ENCODE results near the gene SRCIN1. TPM values are rescaled to one million over a fixed set of nuclear protein-coding genes. Genes with fewer than 3 reads are reported as not detected.
"Not testable (repeated sequence)": the region's sequence is repeated elsewhere in the genome, so short reads cannot be mapped to it uniquely, and the experiment has no call there.

SRCIN1 gene
- total RNA-seq, 3 donors from 2014 or later: 4.2 to 10.8 (median 8.8) TPM

GRCh38 chr17:38485146-38485468 is 120.6 kb downstream of the SRCIN1 start:
- intact Hi-C loops (cut with DNase I; ENCODE audit: low total_unique reads): loop anchor here (10.0 kb wide), 1 partner anchor 60 kb away; the partner anchor contains the start of gene ARHGAP23
- Histone ChIP-seq H3K27ac (peak overlapping the region in 1 of 2 donors; percentile 32), H3K27me3 (no peaks in the 10 kb centered on the region), H3K4me3 (no peak overlapping the region), H3K36me3 (no peaks in the 10 kb centered on the region), H3K9me3 (no peaks in the 10 kb centered on the region), H3K4me1 (no peaks in the 10 kb centered on the region)
- DNase-seq (ENCODE audit: low spot score in 2 of 2): no peak
- TF ChIP-seq CTCF (IDR thresholded peaks at IDR 0.05) (no peak), POLR2AphosphoS5 (IDR thresholded peaks at IDR 0.05) (no peak), POLR2A (IDR thresholded peaks at IDR 0.05) (no peak)

GRCh38 chr17:38484242-38485145 is 121.3 kb downstream of the SRCIN1 start:
- peak; percentile 62 to 73 for DNase-seq (ENCODE audit: low spot score in 2 of 2)
- TF ChIP-seq CTCF (IDR thresholded peaks at IDR 0.05): peak; percentile 80 to 86 (median 85)
- H3K27ac ChIP-seq: peak overlapping the region; percentile 17 to 71
- H3K4me3 ChIP-seq, H3K36me3 ChIP-seq, H3K4me1 ChIP-seq, H3K27me3 ChIP-seq, H3K9me3 ChIP-seq: not testable (repeated sequence)
- intact Hi-C loops (cut with DNase I; ENCODE audit: low total_unique reads): loop anchor here (1.0 to 10.0 kb wide), 2 partner anchors 18 to 60 kb away; partner anchors contain the start of gene ARHGAP23

- H3K4me1 ChIP-seq; H3K36me3 ChIP-seq; H3K27ac ChIP-seq; DNase-seq (ENCODE audit: low spot score in 2 of 2); H3K4me3 ChIP-seq; H3K9me3 ChIP-seq; H3K27me3 ChIP-seq: not testable (repeated sequence)
- intact Hi-C loops (cut with DNase I; ENCODE audit: low total_unique reads): loop anchor here (10.0 kb wide), 1 partner anchor 58 kb away; the partner anchor contains the start of gene ARHGAP23
Measured at GRCh38 chr17:38482700-38483043, 123.1 kb downstream of the SRCIN1 start.

- not testable (repeated sequence) for H3K36me3 ChIP-seq
- intact Hi-C loops (cut with DNase I; ENCODE audit: low total_unique reads): loop anchor here (10.0 kb wide), 1 partner anchor 57 kb away; the partner anchor contains the start of gene ARHGAP23
- H3K27ac ChIP-seq: peak overlapping the region in 1 of 2 donors; percentile 32
Measured at GRCh38 chr17:38482039-38482699, 123.6 kb downstream of the SRCIN1 start.

More at GRCh38 chr17:38482039-38482699, 123.6 kb downstream of the SRCIN1 start:
- DNase-seq (ENCODE audit: low spot score in 2 of 2); H3K27me3 ChIP-seq; H3K4me3 ChIP-seq; H3K9me3 ChIP-seq; H3K4me1 ChIP-seq: not testable (repeated sequence)

Other genes with a start within 250 kb of the SRCIN1 start
- 10 to 100 TPM; 13.8 to 25.2 (median 21.1) TPM for gene ARHGAP23, start 177.5 kb downstream of the SRCIN1 start, total RNA-seq
- gene EPOP, start 69.0 kb upstream of the SRCIN1 start, total RNA-seq: 1 to 10 TPM; 2.0 to 2.1 (median 2.0) TPM
- gene MLLT6, start 99.3 kb upstream of the SRCIN1 start, total RNA-seq: 100 to 1,000 TPM in 1 of 3 donors, 10 to 100 TPM in 2; 41.9 to 101 (median 90.5) TPM
- gene CISD3, start 124.4 kb upstream of the SRCIN1 start, total RNA-seq: 10 to 100 TPM in 2 of 3 donors, 1 to 10 TPM in 1; 8.9 to 15.0 (median 12.5) TPM
- gene PCGF2, start 142.4 kb upstream of the SRCIN1 start, total RNA-seq: 1 to 10 TPM; 6.4 to 9.5 (median 9.3) TPM
- 100 to 1,000 TPM; 132 to 214 (median 167) TPM for gene PSMB3, start 146.8 kb upstream of the SRCIN1 start, total RNA-seq
- 10 to 100 TPM; 43.0 to 52.8 (median 43.6) TPM for gene PIP4K2B, start 193.6 kb upstream of the SRCIN1 start, total RNA-seq
- gene CWC25, start 219.4 kb upstream of the SRCIN1 start, total RNA-seq: 10 to 100 TPM; 22.1 to 42.0 (median 28.2) TPM
- gene RPL23, start 247.8 kb upstream of the SRCIN1 start, total RNA-seq: 1,000 to 10,000 TPM; 1,871 to 2,586 (median 2,024) TPM

Measured in breast epithelium (tissue), 4 donors.